ENCODE measurements around the gene SPON1.

DNA sequence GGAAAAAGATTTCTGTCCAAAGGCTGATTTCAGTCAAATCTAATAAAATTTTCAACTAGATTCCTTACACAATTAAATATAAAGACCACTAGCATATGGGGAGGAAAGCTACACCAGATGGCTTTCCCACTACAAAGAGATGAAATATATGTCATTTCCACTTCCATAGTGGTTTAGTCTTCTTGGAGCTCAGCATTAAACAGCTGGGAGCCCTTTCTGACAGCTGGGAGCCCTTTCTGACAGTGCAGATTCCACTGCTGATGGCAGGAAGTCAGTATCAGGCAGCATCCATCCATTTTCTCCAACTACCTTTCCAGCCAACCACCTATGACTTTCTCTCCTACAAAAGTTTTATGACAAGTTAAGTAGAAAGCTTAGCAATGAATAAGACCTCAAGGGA lies 218.6 kb downstream of the SPON1 start:
- TF ChIP-seq, protein P1, sequence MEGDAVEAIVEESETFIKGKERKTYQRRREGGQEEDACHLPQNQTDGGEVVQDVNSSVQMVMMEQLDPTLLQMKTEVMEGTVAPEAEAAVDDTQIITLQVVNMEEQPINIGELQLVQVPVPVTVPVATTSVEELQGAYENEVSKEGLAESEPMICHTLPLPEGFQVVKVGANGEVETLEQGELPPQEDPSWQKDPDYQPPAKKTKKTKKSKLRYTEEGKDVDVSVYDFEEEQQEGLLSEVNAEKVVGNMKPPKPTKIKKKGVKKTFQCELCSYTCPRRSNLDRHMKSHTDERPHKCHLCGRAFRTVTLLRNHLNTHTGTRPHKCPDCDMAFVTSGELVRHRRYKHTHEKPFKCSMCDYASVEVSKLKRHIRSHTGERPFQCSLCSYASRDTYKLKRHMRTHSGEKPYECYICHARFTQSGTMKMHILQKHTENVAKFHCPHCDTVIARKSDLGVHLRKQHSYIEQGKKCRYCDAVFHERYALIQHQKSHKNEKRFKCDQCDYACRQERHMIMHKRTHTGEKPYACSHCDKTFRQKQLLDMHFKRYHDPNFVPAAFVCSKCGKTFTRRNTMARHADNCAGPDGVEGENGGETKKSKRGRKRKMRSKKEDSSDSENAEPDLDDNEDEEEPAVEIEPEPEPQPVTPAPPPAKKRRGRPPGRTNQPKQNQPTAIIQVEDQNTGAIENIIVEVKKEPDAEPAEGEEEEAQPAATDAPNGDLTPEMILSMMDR (IDR thresholded peaks at IDR 0.05), result no peak
- no peak for TF ChIP-seq POLR2A (IDR thresholded peaks at IDR 0.05)

Data from heart left ventricle (tissue), 13 donors.